Astrocyte (in vitro differentiated cells and primary cell): ENCODE data around the gene CD52. TPM values are rescaled to one million over a fixed set of nuclear protein-coding genes. Genes with fewer than 3 reads are reported as not detected.

Source experiments
- DNase-seq: peaks from one replicate; pipeline ENCODE4 v3.0.0-alpha.2; 2010; ENCODE audit warnings: low read depth
- FAIRE-seq: peaks from 2 replicates; lab custom pipeline; 2011; peaks lifted over from hg19 to GRCh38; lab: Jason Lieb, UNC
- H2AFZ ChIP-seq: 2 replicates; pipeline ENCODE4 v1.6.0; 2012; ENCODE audit warnings: low read depth, low read length, inconsistent platforms
- H3K27ac ChIP-seq: 2 replicates; pipeline ENCODE4 v1.5.1; 2011; ENCODE audit warnings: low read depth, low read length, inconsistent platforms
- H3K27me3 ChIP-seq: 2 replicates; pipeline ENCODE4 v1.6.0; 2011; ENCODE audit warnings: low read length, inconsistent platforms; ENCODE audit not compliant: insufficient read depth
- H3K36me3 ChIP-seq: 2 replicates; pipeline ENCODE4 v1.5.1; 2011; ENCODE audit warnings: low read length, inconsistent platforms; ENCODE audit not compliant: insufficient read depth
- H3K4me1 ChIP-seq: 2 replicates; pipeline ENCODE4 v1.5.1; 2011; ENCODE audit warnings: low read length, inconsistent platforms; ENCODE audit not compliant: insufficient read depth
- H3K4me2 ChIP-seq: 2 replicates; pipeline ENCODE4 v1.6.0; 2012; ENCODE audit warnings: low read length, inconsistent platforms
- H3K4me3 ChIP-seq: 2 replicates; pipeline ENCODE4 v1.5.1; 2011; ENCODE audit warnings: low read depth, mild to moderate bottlenecking, low read length, inconsistent platforms; ENCODE audit not compliant: insufficient read depth
- H3K79me2 ChIP-seq: 2 replicates; pipeline ENCODE4 v1.6.0; 2012; ENCODE audit warnings: mild to moderate bottlenecking, low read length, inconsistent platforms; ENCODE audit not compliant: insufficient read depth
- H3K9ac ChIP-seq: 2 replicates; pipeline ENCODE4 v1.6.0; 2012; ENCODE audit warnings: mild to moderate bottlenecking, low read length, inconsistent platforms
- H3K9me3 ChIP-seq: 2 replicates; pipeline ENCODE4 v1.5.1; 2012; ENCODE audit warnings: low read depth, mild to moderate bottlenecking, low read length, inconsistent platforms; ENCODE audit not compliant: insufficient read depth
- H4K20me1 ChIP-seq: 2 replicates; pipeline ENCODE4 v1.6.0; 2012; ENCODE audit warnings: low read length, inconsistent platforms; ENCODE audit not compliant: insufficient read depth
- H3K27ac Mint-ChIP-seq: one replicate; pipeline ENCODE4 v1.8.0; 2021; ENCODE audit warnings: mild to moderate bottlenecking, mixed read lengths; ENCODE audit not compliant: unreplicated experiment
- H3K27me3 Mint-ChIP-seq: one replicate; pipeline ENCODE4 v1.8.0; 2021; ENCODE audit warnings: low read depth, mixed read lengths; ENCODE audit not compliant: unreplicated experiment
- H3K36me3 Mint-ChIP-seq: one replicate; pipeline ENCODE4 v1.8.0; 2021; ENCODE audit warnings: low read depth, mixed read lengths; ENCODE audit not compliant: unreplicated experiment
- H3K4me1 Mint-ChIP-seq: one replicate; pipeline ENCODE4 v1.8.0; 2021; ENCODE audit warnings: low read depth, mixed read lengths; ENCODE audit not compliant: unreplicated experiment
- H3K4me3 Mint-ChIP-seq: one replicate; pipeline ENCODE4 v1.8.0; 2021; ENCODE audit warnings: mild to moderate bottlenecking, moderate library complexity, mixed read lengths; ENCODE audit not compliant: unreplicated experiment
- H3K9me3 Mint-ChIP-seq: one replicate; pipeline ENCODE4 v1.8.0; 2021; ENCODE audit warnings: mild to moderate bottlenecking, mixed read lengths; ENCODE audit not compliant: unreplicated experiment
- CTCF ChIP-seq: IDR thresholded peaks from 2 replicates; pipeline ENCODE4 v1.5.1; 2011; ENCODE audit warnings: low read depth, mild to moderate bottlenecking, inconsistent platforms, low read length, moderate library complexity; ENCODE audit not compliant: insufficient read depth
- EZH2 ChIP-seq: IDR thresholded peaks from 2 replicates; pipeline ENCODE4 v1.6.1; 2012; ENCODE audit warnings: mild to moderate bottlenecking, low read length, inconsistent platforms; ENCODE audit not compliant: insufficient read depth
- total RNA-seq: library from RNA; stranded (reverse); gene quantifications from 2 replicates; pipeline ENCODE4 v1.2.1, GENCODE V29; 2021

Gene CD52
- total RNA-seq, 1 donor from 2014 or later = not detected

- Histone ChIP-seq H3K4me2 (no peak overlapping the region), H3K36me3 (peaks cover 5% of the 10 kb centered on the region), H3K79me2 (peaks cover 28% of the 10 kb centered on the region), H4K20me1 (peaks cover 36% of the 10 kb centered on the region), H3K9ac (no peak overlapping the region), H3K27ac (no peak overlapping the region), H3K9me3 (no peaks in the 10 kb centered on the region), H2AFZ (no peak overlapping the region), H3K4me3 (no peak overlapping the region), H3K4me1 (peaks cover 43% of the 10 kb centered on the region), H3K27me3 (no peaks in the 10 kb centered on the region)
- H3K36me3 Mint-ChIP-seq = peaks cover 11% of the 10 kb centered on the region
- no peak for FAIRE-seq
- no peaks in the 10 kb centered on the region for H3K9me3 Mint-ChIP-seq
- H3K27me3 Mint-ChIP-seq = no peaks in the 10 kb centered on the region
- peaks cover 38% of the 10 kb centered on the region for H3K4me1 Mint-ChIP-seq
- no peak for DNase-seq
- TF ChIP-seq CTCF (no peak), EZH2 (no peak)
- H3K4me3 Mint-ChIP-seq = no peak overlapping the region
- H3K27ac Mint-ChIP-seq = no peak overlapping the region
Measured at GRCh38 chr1:26286064-26286416, 31.7 kb upstream of the CD52 start.

- peaks cover 25% of the 10 kb centered on the region for H4K20me1 ChIP-seq
- H2AFZ ChIP-seq = no peak overlapping the region
- no peak overlapping the region for H3K4me3 ChIP-seq
- H3K4me2 ChIP-seq = no peak overlapping the region
- H3K27ac ChIP-seq = no peak overlapping the region
- peaks cover 10% of the 10 kb centered on the region for H3K36me3 Mint-ChIP-seq
- peaks cover 30% of the 10 kb centered on the region for H3K4me1 Mint-ChIP-seq
- no peak for TF ChIP-seq EZH2
- TF ChIP-seq CTCF = no peak
- H3K79me2 ChIP-seq = peaks cover 18% of the 10 kb centered on the region
- H3K27me3 Mint-ChIP-seq = no peaks in the 10 kb centered on the region
- peak overlapping the region; percentile 14 for H3K27ac Mint-ChIP-seq
- H3K9ac ChIP-seq = no peak overlapping the region
- no peaks in the 10 kb centered on the region for H3K9me3 ChIP-seq
- no peak for DNase-seq
- no peak for FAIRE-seq
- H3K9me3 Mint-ChIP-seq = no peaks in the 10 kb centered on the region
- H3K4me3 Mint-ChIP-seq = no peak overlapping the region
- no peaks in the 10 kb centered on the region for H3K27me3 ChIP-seq
- H3K36me3 ChIP-seq = no peaks in the 10 kb centered on the region
- H3K4me1 ChIP-seq = peaks cover 32% of the 10 kb centered on the region
Measured at GRCh38 chr1:26287033-26287711, 30.6 kb upstream of the CD52 start.

- Histone ChIP-seq H3K4me1 (peaks cover 26% of the 10 kb centered on the region), H3K27me3 (no peaks in the 10 kb centered on the region), H3K9me3 (no peaks in the 10 kb centered on the region), H2AFZ (no peak overlapping the region), H3K4me3 (no peak overlapping the region), H3K27ac (no peak overlapping the region), H3K9ac (no peak overlapping the region), H3K79me2 (peaks cover 12% of the 10 kb centered on the region), H3K36me3 (no peaks in the 10 kb centered on the region), H4K20me1 (peaks cover 19% of the 10 kb centered on the region), H3K4me2 (no peak overlapping the region)
- H3K9me3 Mint-ChIP-seq = no peaks in the 10 kb centered on the region
- peaks cover 10% of the 10 kb centered on the region for H3K36me3 Mint-ChIP-seq
- no peak for TF ChIP-seq EZH2
- no peak for TF ChIP-seq CTCF
- FAIRE-seq = no peak
- no peaks in the 10 kb centered on the region for H3K27me3 Mint-ChIP-seq
- H3K27ac Mint-ChIP-seq = no peak overlapping the region
- peaks cover 24% of the 10 kb centered on the region for H3K4me1 Mint-ChIP-seq
- no peak for DNase-seq
- H3K4me3 Mint-ChIP-seq = no peak overlapping the region
Measured at GRCh38 chr1:26287811-26288210, 29.9 kb upstream of the CD52 start.
